HUES64 (cell line): ENCODE measurements around the gene TDG.

Source experiments
- H3K27ac ChIP-seq: 2 replicates; pipeline ENCODE4 v1.7.0; 2013; ENCODE audit warnings: low read depth, low read length, inconsistent platforms
- H3K27me3 ChIP-seq: 2 replicates; pipeline ENCODE4 v1.6.1; 2013; ENCODE audit warnings: mild to moderate bottlenecking, low read length; ENCODE audit not compliant: insufficient read depth
- H3K36me3 ChIP-seq: 2 replicates; pipeline ENCODE4 v1.6.1; 2013; ENCODE audit warnings: mild to moderate bottlenecking, low read length; ENCODE audit not compliant: insufficient read depth
- H3K4me1 ChIP-seq: 2 replicates; pipeline ENCODE4 v1.6.1; 2013; ENCODE audit warnings: mild to moderate bottlenecking, low read length, moderate library complexity; ENCODE audit not compliant: insufficient read depth
- H3K4me3 ChIP-seq: 2 replicates; pipeline ENCODE4 v1.5.1; 2013; ENCODE audit warnings: mild to moderate bottlenecking, low read length, moderate library complexity
- H3K9ac ChIP-seq: 2 replicates; pipeline ENCODE4 v1.6.1; 2013; ENCODE audit warnings: mild to moderate bottlenecking, low read depth, low read length
- H3K9me3 ChIP-seq: 2 replicates; pipeline ENCODE4 v1.6.1; 2013; ENCODE audit warnings: low read depth, low read length; ENCODE audit not compliant: insufficient read depth
- WGBS: fragments of 150-250, 120-280 bp; methylation state at CpG from one replicate; pipeline ENCODE4 v1.1.7; 2013; ENCODE audit warnings: missing lambda C conversion rate; 5-methylcytosine and 5-hydroxymethylcytosine counted together

Gene TDG

DNA sequence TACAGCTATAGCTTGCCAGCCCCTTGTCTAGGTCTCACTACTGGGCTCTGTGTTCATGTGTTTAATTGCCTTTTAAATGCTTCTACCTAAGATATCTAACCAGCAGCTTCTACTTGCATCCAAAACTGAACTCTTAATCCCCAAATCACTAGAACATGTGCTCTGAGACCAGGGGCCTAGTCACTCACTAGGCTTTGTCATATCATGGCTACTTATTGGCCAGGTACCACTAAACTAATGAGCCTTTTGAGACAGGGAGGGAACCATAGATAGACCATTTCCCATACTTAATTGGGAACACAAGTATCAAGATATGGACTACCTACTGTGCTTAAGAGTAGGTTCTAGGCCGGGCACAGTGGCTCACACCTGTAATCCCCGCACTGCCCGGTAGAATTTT, 29.0 kb upstream of the TDG start:
- Histone ChIP-seq H3K4me3 (no peak overlapping the region), H3K9ac (no peak overlapping the region), H3K36me3 (peaks cover 99% of the 10 kb centered on the region), H3K27me3 (no peaks in the 10 kb centered on the region), H3K9me3 (no peaks in the 10 kb centered on the region), H3K27ac (no peak overlapping the region), H3K4me1 (peaks cover 11% of the 10 kb centered on the region; the same call in 1 of the 2 replicates)
- WGBS = 100% methylated on average over 3 of the region's 3 CpGs

DNA sequence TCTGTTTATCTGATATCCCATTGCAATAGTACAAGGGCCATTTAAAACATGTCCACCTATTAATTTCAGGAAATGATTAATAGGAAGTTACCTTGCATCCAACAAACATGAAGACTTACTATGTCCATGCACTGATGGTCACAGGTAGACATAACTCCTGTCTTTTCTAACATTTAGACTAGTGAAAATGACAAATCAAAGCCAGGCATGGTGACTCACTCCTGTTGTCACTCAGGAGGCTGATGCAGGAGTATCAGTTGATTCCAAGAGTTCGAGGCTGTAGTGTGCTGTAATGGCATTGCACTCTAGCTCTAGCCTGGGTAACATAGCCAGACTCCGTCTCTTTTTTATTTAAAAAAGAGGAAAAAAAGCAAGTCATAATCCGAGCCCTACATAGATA, 20.7 kb upstream of the TDG start:
- WGBS = 82% methylated on average over 3 of the region's 3 CpGs
- no peak overlapping the region for H3K27ac ChIP-seq
- no peak overlapping the region for H3K9ac ChIP-seq
- no peak overlapping the region for H3K4me3 ChIP-seq
- no peaks in the 10 kb centered on the region for H3K9me3 ChIP-seq
- H3K27me3 ChIP-seq = no peaks in the 10 kb centered on the region
- no peaks in the 10 kb centered on the region for H3K4me1 ChIP-seq
- H3K36me3 ChIP-seq = peaks cover 100% of the 10 kb centered on the region

DNA sequence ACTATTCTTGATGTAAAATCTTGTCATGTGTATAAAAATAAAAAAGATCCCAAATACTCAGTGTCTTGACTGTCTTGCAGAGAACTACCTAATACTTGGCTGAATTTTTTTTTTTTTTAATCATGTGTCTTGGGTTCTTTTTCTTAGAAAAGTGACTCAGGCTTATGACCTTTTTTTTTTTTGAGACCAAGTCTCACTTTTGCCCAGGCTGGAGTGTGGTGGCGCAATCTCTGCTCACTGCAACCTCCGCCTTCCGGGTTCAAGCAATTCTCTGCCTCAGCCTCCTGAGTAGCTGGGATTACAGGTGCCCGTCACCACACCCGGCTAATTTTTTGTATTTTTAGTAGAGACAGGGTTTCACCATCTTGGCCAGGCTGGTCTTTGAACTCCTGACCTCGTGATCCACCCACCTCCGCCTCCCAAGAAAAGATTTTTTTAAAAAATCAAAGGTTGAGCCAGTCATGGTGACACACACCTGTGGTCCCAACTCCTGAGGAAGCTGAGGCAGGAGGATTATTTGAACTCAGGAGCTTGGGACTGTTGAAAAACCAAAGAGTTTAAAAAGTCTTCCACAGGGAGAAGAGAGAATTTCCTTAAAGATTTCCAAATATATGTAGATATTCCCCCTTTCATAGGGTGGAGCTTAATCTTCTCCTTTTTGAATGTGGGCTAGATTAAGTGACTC, 17.7 kb upstream of the TDG start:
- Histone ChIP-seq H3K27me3 (no peaks in the 10 kb centered on the region), H3K4me3 (no peak overlapping the region), H3K4me1 (no peaks in the 10 kb centered on the region), H3K9ac (no peak overlapping the region), H3K27ac (no peak overlapping the region), H3K36me3 (peaks cover 100% of the 10 kb centered on the region), H3K9me3 (no peaks in the 10 kb centered on the region)
- 93% methylated on average over 7 of the region's 7 CpGs for WGBS

DNA sequence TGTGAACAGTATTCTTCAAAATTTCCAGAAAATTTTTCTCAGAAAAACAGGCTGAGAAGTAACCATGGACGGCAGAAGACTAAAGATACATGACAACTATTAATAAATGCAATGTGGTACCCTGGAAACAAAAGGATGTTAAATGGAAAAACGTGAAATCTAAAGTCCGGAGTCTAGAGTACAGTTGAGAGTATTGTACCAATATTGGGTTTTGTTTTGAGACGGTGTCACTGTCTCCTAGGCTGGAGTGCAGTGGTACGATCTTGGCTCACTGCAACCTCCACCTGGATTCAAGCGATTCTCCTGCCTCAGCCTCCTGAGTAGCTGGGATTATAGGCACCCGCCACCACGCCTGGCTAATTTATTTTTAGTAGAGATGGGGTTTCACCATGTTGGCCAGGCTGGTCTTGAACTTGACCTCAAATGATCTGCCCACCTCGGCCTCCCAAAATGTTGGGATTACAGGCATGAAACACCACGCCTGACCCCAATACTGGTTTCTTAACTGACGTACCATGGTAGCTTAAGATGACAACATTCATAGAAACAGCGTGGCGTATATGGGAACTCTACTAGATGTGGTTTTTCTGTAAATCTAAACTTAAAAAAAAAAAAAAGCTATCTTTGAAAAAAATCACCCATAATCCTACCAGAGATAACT, 16.8 kb upstream of the TDG start:
- Histone ChIP-seq H3K27ac (no peak overlapping the region), H3K36me3 (peaks cover 100% of the 10 kb centered on the region)
- WGBS = 92% methylated on average over 11 of the region's 13 CpGs

DNA sequence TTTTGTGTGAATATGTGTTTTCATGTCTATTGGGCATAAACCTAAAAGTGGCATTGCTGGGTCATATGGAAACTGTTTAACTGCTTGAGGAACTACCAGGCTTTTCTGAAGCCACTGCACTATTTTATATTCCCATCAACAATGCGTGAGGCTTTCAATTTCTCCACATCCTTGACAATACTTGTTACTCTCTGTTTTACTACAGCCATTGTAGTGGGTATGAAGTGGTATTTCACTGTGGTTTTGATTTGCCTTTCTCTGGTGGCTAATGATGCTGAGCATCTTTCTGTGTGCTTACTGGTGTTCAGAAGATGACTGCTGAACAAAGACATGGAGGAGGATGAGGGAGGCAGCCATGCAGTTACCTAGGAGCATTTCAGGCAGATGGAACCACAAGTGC, 13.2 kb upstream of the TDG start:
- no peaks in the 10 kb centered on the region for H3K27me3 ChIP-seq
- no peak overlapping the region for H3K4me3 ChIP-seq
- whole genome bisulfite sequencing = 57% methylated on average over 1 of the region's 1 CpG
- peaks cover 74% of the 10 kb centered on the region for H3K36me3 ChIP-seq
- no peaks in the 10 kb centered on the region for H3K9me3 ChIP-seq
- H3K27ac ChIP-seq = no peak overlapping the region
- H3K9ac ChIP-seq = no peak overlapping the region
- no peaks in the 10 kb centered on the region for H3K4me1 ChIP-seq

More for the DNA sequence above, 16.8 kb upstream of the TDG start:
- Histone ChIP-seq H3K9ac (no peak overlapping the region), H3K9me3 (no peaks in the 10 kb centered on the region), H3K4me1 (no peaks in the 10 kb centered on the region), H3K27me3 (no peaks in the 10 kb centered on the region), H3K4me3 (no peak overlapping the region)

DNA sequence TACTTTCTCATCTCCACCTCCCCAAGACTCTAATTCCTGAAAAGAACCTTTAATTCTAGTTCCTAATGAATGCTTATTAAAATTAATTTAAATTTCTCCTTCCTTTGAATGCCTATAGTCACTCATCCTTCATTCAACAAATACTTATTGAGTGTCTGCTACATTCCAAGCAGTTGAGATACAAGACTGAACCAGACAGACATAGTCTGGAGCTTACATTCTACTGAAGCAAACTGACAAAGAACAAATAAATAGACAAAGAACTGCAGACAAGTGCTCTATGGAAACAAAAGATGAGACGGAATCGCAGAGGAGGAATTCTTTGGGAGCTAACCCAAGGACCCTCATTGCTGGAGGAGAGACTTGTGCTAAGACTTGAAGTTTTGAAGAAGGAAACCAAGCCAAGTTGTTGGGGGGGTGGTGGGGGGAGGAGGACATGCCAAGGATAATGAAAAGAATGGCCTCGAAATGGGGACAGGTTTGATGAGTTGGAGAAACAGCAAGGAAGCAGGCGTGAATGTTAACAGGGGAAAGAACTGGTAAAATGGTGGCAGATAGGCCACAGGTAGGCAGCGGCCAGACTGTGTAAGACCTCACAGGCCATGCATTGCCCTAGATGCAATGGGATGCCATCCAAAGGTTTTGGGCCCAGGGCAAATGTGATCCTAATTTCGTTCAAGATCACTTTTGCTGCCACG, 9.7 kb upstream of the TDG start:
- WGBS = 16% methylated on average over 7 of the region's 7 CpGs
- no peaks in the 10 kb centered on the region for H3K9me3 ChIP-seq
- H3K4me1 ChIP-seq = no peaks in the 10 kb centered on the region
- peak overlapping the region; percentile 72 for H3K4me3 ChIP-seq
- peak overlapping the region; percentile 96 for H3K27ac ChIP-seq
- peak overlapping the region; percentile 87 for H3K9ac ChIP-seq
- peaks cover 39% of the 10 kb centered on the region for H3K36me3 ChIP-seq
- no peaks in the 10 kb centered on the region for H3K27me3 ChIP-seq

DNA sequence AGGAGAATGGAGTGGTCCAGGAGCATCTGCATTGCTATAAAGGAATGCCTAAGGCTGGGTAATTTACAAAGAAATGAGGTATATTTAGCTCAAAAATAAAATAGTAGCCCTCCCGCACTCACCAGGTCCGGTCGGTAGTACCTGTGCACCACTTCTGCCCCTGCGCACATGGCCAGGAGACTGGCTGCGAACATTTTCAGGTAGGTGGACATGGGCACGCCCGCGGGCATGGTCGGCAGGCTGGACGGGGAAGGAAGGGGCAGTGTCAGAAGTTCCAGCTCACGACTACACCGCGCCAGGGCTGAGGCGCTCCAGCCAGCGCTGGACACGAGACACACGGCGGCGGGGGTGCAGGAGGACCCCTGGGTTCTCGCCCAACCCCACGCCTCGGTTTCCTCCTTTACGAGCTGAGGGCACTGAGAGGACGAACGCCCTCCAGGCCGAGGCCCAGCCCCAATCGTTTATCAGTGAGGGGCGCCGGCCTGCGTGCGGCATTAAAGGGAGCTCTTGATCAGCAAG, 9.1 kb upstream of the TDG start:
- WGBS = under 1% methylated on average over 31 of the region's 31 CpGs

DNA sequence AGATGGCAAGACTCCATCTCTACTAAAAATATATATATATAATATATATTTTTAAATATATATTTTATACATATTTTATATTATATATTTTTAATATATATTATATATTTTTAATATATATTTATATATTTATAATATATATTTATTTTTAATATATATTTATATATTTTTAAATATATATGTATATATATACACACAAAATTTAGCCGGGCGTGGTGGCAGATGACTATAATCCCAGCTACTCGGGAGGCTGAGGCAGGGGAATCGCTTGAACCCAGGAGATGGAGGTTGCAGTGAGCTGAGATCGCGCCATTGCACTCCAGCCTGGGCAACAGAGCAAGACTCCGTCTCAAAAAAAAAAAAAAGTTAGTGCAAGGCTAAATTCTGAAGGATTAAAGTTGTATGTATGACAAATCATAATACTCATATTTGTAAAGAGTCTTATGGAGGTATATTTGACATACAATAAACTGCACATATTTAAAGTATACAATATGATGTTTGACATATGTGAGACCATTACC, 7.7 kb upstream of the TDG start:
- Histone ChIP-seq H3K9me3 (no peaks in the 10 kb centered on the region), H3K9ac (peak overlapping the region; percentile 87; the same call in 1 of the 2 replicates), H3K4me1 (no peaks in the 10 kb centered on the region), H3K27ac (peak overlapping the region; percentile 96; the same call in 1 of the 2 replicates), H3K4me3 (peak overlapping the region; percentile 72), H3K36me3 (peaks cover 19% of the 10 kb centered on the region), H3K27me3 (no peaks in the 10 kb centered on the region)
- WGBS = 92% methylated on average over 6 of the region's 7 CpGs

More for the DNA sequence above, 9.1 kb upstream of the TDG start:
- Histone ChIP-seq H3K27ac (peak overlapping the region; percentile 96), H3K27me3 (no peaks in the 10 kb centered on the region), H3K36me3 (peaks cover 33% of the 10 kb centered on the region), H3K4me3 (peak overlapping the region; percentile 72), H3K9ac (peak overlapping the region; percentile 87), H3K9me3 (no peaks in the 10 kb centered on the region), H3K4me1 (no peaks in the 10 kb centered on the region)

DNA sequence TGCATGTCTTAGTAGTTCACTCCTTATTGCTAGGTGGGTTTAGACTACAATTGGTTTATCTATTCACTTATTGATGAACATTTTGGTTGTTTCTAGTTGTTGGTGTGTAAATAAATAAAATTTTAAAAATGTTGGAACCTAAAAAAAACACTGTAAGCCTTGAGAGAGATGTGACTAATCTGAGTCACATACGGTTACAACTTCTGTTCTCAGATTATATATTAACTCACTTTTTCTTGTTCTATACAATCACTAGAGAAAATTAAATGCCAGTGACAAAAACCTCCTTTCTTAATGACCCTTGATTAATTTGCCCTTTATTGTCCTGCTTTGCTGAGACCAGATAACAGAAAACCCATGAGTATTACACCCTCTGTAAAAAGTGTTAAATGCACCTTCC, 7.1 kb upstream of the TDG start:
- Histone ChIP-seq H3K4me3 (no peak overlapping the region), H3K9ac (no peak overlapping the region), H3K27me3 (no peaks in the 10 kb centered on the region), H3K27ac (no peak overlapping the region), H3K9me3 (no peaks in the 10 kb centered on the region), H3K4me1 (no peaks in the 10 kb centered on the region), H3K36me3 (peaks cover 17% of the 10 kb centered on the region)
- WGBS = 85% methylated on average over 1 of the region's 1 CpG

DNA sequence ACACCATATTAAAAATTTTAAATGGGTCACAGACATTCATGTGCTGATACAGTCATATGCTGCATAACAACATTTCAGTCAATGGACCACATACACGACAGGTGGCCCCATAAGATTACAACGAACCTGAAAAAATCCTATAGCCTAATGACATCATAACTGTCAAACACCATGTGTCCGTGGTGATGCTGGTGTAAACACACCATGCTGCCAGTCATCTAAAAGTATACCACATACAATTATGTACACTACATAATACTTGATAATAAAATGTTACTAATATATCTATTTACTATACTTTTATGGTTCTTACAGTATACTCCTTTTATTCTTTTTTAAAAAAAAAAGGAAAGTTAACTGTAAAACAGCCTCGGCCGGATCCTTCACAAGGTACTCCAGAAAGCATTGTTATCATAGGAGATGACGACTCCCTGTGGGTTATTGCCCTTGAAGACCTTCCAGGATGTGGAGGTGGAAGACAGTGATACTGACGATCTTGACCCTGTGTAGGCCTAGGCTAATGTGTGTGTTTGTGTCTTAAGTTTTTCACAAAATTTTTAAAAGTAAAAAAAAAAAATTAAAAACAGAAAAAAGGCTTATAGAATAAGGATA, 5.0 kb upstream of the TDG start:
- Histone ChIP-seq H3K9me3 (no peaks in the 10 kb centered on the region), H3K4me1 (peaks cover 9% of the 10 kb centered on the region; the same call in 1 of the 2 replicates), H3K4me3 (no peak overlapping the region), H3K36me3 (peaks cover 7% of the 10 kb centered on the region; the same call in 1 of the 2 replicates), H3K27ac (no peak overlapping the region), H3K9ac (no peak overlapping the region), H3K27me3 (no peaks in the 10 kb centered on the region)
- 92% methylated on average over 7 of the region's 7 CpGs for WGBS
